Testis (tissue), 3 donors: ENCODE data around the gene ZFP37. TPM values are rescaled to one million over a fixed set of nuclear protein-coding genes. Genes with fewer than 3 reads are reported as not detected.

Experiments used
- DNase-seq: peaks from one replicate; pipeline ENCODE4 v3.0.0-alpha.2; 2019
- H3K27ac ChIP-seq, 2 donors: fragments of 200-600 bp; sonication (generic); one replicate each; pipeline ENCODE4 v1.5.1; 2019
- H3K27me3 ChIP-seq: fragments of 200-600 bp; sonication (generic); one replicate; pipeline ENCODE4 v1.5.1; 2019
- H3K36me3 ChIP-seq: fragments of 200-600 bp; sonication (generic); one replicate; pipeline ENCODE4 v1.5.1; 2017; ENCODE audit warnings: low read depth; ENCODE audit errors: missing control alignments
- H3K4me1 ChIP-seq: fragments of 200-600 bp; sonication (generic); one replicate; pipeline ENCODE4 v1.5.1; 2019
- H3K4me3 ChIP-seq, 2 donors: fragments of 200-600 bp; sonication (generic); one replicate each; pipeline ENCODE4 v1.5.1; 2017 to 2019
- H3K9me3 ChIP-seq: fragments of 200-600 bp; sonication (generic); one replicate; pipeline ENCODE4 v1.5.1; 2017
- POLR2A ChIP-seq: fragments of 450-650 bp; IDR thresholded peaks from one replicate; pipeline ENCODE4 v1.6.1; 2017; ENCODE audit warnings: antibody characterized with exemption, mild to moderate bottlenecking, moderate library complexity
- WGBS, 2 donors: methylation state at CpG; one replicate each; pipeline ENCODE4 v1.1.5; 2018; 5-methylcytosine and 5-hydroxymethylcytosine counted together
- intact Hi-C: fragments of 100-400 bp; cut with DNase I; formaldehyde crosslinking; loops from one replicate; pipeline ENCODE4 v1.15.1; 2023; ENCODE audit warnings: low total_unique reads
- polyA plus RNA-seq: library from polyadenylated mRNA; stranded (reverse); fragments of 350-450 nt; fragmentation: Illumina TruSeq; extraction: RNeasy Lipid Tissue Mini Kit (QIAGEN cat#74804); gene quantifications from one replicate; pipeline ENCODE4 v1.2.3, GENCODE V29; 2014; ENCODE audit warnings: low read depth, low replicate concordance; ENCODE audit not compliant: insufficient read depth
- total RNA-seq, 2 donors: library from RNA; depleted of rRNA; stranded (reverse); fragments of >200 nt; gene quantifications; one replicate each; pipeline ENCODE4 v1.2.3, GENCODE V29; 2016
- TF ChIP-seq, protein P1 (sequence below), 3 experiments: fragments of 450-650 bp in 2 of 3; fragments of 200-600 bp in 1 of 3; sonication (generic) in 1 of 3; IDR thresholded peaks; one replicate each; pipeline ENCODE4 v1.5.1; 2016 to 2019; ENCODE audit warnings: antibody characterized with exemption in 3 of 3, mild to moderate bottlenecking in 2 of 3, moderate library complexity in 1 of 3

ZFP37 gene
- total and polyA plus RNA-seq, 3 donors from 2014 or later, result 1.3 to 3.5 (median 3.4) TPM

DNA sequence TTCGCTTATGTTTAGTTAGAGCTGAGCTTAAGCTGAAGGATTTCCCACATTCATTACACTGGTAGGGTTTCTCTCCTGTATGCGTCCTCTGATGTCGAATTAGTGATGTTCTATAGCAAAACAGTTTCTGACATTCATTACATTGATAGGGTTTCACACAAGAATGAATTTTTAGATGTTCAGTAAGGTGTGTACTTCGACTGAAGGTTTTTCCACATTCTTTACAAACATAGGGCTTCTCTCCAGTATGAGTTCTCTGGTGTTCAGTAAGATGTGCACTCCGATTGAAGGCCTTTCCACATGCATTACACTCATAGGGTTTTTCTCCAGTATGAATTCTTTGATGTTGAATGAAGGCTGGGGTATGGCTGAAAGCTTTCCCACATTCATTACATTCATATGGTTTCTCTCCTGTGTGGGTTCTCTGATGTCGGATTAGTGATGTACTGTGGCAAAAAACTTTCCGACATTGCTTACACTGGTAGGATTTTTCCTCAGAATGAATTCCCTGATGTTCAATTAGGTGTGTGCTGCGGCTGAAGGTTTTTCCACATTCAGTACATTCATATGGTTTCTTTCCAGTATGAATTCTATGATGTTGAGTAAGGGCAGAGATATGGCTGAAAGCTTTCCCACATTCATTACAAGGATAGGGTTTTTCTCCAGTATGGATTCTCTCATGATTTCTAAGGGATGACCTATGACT, 59.1 kb downstream of the ZFP37 start:
- Histone ChIP-seq H3K4me3 (no peak overlapping the region), H3K27me3 (no peaks in the 10 kb centered on the region), H3K9me3 (no peaks in the 10 kb centered on the region), H3K27ac (no peak overlapping the region), H3K36me3 (no peaks in the 10 kb centered on the region), H3K4me1 (no peaks in the 10 kb centered on the region)
- TF ChIP-seq POLR2A, result no peak
- TF ChIP-seq, protein P1, sequence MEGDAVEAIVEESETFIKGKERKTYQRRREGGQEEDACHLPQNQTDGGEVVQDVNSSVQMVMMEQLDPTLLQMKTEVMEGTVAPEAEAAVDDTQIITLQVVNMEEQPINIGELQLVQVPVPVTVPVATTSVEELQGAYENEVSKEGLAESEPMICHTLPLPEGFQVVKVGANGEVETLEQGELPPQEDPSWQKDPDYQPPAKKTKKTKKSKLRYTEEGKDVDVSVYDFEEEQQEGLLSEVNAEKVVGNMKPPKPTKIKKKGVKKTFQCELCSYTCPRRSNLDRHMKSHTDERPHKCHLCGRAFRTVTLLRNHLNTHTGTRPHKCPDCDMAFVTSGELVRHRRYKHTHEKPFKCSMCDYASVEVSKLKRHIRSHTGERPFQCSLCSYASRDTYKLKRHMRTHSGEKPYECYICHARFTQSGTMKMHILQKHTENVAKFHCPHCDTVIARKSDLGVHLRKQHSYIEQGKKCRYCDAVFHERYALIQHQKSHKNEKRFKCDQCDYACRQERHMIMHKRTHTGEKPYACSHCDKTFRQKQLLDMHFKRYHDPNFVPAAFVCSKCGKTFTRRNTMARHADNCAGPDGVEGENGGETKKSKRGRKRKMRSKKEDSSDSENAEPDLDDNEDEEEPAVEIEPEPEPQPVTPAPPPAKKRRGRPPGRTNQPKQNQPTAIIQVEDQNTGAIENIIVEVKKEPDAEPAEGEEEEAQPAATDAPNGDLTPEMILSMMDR (IDR thresholded peaks at IDR 0.05), result no peak
- intact Hi-C loops, result no loop called here
- DNase-seq, result no peak
- 94 to 98% methylated on average over 8 of the region's 8 CpGs for WGBS, 2 donors

Other genes starting within 250 kb of the ZFP37 start
- 1 to 10 TPM; 1.4 to 2.4 TPM for gene SLC46A2, start 165.8 kb downstream of the ZFP37 start, total RNA-seq
- 1.9 TPM for gene SLC46A2, start 165.8 kb downstream of the ZFP37 start, polyA plus RNA-seq
- 1 to 10 TPM; 8.6 to 8.9 TPM for gene ZNF883, start 44.5 kb downstream of the ZFP37 start, total RNA-seq
- gene ZNF883, start 44.5 kb downstream of the ZFP37 start, polyA plus RNA-seq, result 2.8 TPM
- 10 to 100 TPM; 40.3 to 42.4 TPM for gene SLC31A2, start 94.3 kb upstream of the ZFP37 start, total RNA-seq
- 38.8 TPM for gene SLC31A2, start 94.3 kb upstream of the ZFP37 start, polyA plus RNA-seq
- gene FKBP15, start 164.6 kb upstream of the ZFP37 start, total RNA-seq, result 10 to 100 TPM; 23.1 to 23.5 TPM
- 14.7 TPM for gene FKBP15, start 164.6 kb upstream of the ZFP37 start, polyA plus RNA-seq
- gene SLC31A1, start 164.8 kb upstream of the ZFP37 start, total RNA-seq, result 10 to 100 TPM; 12.3 to 21.9 TPM
- gene SLC31A1, start 164.8 kb upstream of the ZFP37 start, polyA plus RNA-seq, result 15.3 TPM
- gene CDC26, start 218.8 kb upstream of the ZFP37 start, total RNA-seq, result 10 to 100 TPM; 17.9 to 19.8 TPM
- 27.5 TPM for gene CDC26, start 218.8 kb upstream of the ZFP37 start, polyA plus RNA-seq
- 10 to 100 TPM; 29.9 to 30.3 TPM for gene PRPF4, start 218.9 kb upstream of the ZFP37 start, total RNA-seq
- 27.3 TPM for gene PRPF4, start 218.9 kb upstream of the ZFP37 start, polyA plus RNA-seq
- gene RNF183, start 246.7 kb upstream of the ZFP37 start, total RNA-seq, result 1 to 10 TPM; 1.7 to 1.9 TPM
- gene RNF183, start 246.7 kb upstream of the ZFP37 start, polyA plus RNA-seq, result 7.5 TPM